ENCODE measurements around the gene C1orf87.

GRCh38 chr1:59979666-59980065 lies 93.9 kb downstream of the C1orf87 start:
- TF ChIP-seq CTCF (IDR thresholded peaks at IDR 0.05; ENCODE audit: borderline replicate concordance, extremely low read depth, low read length, poor library complexity, severe bottlenecking) (no peak), EZH2 (IDR thresholded peaks at IDR 0.05; ENCODE audit: borderline replicate concordance, low read depth, low read length, severe bottlenecking) (no peak)
